GF-D8 (cell line): ENCODE data around the gene NFIA.

ENCODE experiments used
- DNase-seq: peaks from one replicate; lab custom pipeline; 2025; lab: John Stamatoyannopoulos, UW

The NFIA gene

DNA sequence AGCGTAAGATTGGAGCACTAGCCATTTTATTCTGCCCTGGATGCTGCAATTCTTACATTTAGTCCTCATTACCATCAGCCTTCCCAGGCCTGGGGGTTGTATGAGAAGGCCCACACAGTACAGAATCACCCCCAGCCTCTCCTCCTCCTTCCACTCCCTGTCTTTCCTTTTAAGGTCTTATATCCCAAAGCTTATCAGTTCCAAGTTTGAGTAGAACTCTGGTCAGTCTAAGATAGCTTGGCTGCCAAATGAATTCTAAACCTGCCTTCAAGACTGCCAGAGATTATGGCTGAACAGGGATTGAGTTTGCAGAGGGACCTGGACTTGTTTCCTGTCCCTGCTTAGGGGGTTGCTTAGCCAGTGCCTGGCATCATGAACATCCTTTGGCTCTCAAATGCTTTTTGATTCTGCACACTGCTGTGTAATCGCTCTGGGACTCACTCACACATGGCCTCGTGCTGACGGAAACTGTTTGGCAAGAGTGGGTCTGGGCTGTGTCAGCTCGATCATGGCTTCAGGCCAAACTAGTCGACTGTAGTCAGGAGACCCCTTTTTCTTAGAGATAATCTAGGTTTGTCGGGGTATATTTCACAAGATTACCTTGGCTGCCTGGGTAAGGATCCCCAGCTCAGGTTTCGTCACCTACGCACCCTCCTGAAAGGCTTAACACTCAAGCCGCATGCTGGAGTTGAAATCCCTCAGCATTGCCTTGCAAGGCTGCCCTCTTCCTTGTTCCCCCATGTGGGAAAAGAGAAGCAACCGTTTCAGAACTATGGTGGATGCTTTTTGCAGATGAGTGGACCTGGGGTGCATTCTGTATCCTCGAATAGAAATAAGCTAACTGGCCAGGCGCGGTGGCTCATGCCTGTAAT, 252.6 kb downstream of the NFIA start:
- DNase-seq = no peak

DNA sequence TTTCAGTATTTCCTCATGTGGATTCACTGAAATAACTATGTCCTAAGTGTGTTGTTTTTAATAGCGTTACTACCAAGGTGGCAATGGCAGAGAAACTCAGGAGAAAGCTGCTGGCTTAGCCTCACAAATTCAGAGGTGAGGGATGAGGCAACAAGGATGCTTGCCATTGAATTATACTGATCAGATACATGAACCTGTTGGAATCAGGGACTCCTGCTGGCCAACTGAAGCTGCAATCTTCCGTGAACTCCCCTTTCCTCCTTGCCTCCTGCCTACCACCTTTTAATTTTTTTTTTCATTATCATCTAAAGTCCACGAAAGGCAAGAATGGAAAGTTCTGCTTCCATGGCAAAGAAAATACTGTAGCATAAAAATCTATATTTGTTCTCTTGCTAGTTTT, 254.7 kb downstream of the NFIA start:
- no peak for DNase-seq

DNA sequence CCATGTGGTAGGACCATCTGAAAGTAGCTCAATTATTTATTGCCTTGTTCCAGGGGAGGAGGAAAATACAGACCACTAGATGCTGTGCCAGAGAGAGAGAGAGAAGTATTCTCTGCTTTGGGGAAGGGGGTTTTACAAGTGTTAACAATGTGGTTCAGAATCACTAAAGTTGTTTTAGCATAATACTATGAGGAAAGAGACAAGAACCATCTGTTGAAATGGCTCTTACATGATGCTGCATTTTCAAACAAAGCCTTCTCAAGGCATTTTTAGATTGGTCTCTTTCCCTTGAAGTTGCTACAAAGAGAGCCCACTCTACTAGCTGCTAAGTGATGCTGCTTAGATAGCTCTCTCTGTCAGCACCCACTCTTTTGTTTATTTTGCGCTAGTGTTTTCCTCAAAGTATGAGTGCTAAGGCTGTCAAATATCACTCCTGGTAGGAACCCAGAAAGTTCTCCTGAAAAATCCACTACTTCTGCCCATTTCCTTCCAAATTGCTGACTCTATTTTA, 255.1 kb downstream of the NFIA start:
- DNase-seq = no peak

DNA sequence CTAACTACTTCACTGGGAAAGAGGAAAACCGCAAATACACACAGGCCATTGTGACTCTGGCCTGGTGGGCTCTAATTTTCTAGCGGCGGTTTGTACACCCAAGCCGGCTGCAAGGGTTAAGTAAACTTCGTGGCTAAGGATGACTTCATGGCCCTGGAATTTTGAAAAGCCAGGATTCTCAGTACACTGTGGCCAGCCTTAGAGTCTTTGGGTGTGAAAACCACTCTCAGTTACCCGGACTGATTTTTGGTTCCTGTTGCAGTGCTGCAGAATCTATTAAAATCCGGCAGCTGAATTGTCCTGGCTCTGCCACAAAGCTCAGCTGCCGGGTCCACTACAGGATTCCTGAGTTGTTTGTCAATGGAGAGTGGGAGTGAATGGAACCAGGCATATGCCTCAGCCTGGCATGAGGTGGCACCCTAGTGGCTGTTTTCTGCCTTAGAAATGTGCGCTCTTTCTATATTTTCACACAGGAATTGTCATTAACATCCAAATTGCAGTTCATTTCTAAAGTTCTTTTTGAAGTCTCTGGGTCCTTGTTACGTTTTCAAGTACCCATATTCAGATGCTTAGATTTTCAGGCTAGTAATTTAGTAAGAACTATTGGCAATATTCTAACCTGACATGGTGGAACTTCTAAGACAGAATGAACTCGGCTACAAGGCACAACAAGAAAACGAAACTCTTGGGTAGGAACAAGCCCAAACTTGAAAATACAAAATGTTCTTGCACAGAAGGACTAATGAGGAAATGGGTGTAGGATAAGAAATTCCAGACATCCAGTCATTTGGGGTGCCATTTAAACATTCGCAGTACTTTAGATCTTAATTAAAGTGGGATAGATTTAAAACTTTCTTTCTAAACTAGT, 255.9 kb downstream of the NFIA start:
- no peak for DNase-seq

DNA sequence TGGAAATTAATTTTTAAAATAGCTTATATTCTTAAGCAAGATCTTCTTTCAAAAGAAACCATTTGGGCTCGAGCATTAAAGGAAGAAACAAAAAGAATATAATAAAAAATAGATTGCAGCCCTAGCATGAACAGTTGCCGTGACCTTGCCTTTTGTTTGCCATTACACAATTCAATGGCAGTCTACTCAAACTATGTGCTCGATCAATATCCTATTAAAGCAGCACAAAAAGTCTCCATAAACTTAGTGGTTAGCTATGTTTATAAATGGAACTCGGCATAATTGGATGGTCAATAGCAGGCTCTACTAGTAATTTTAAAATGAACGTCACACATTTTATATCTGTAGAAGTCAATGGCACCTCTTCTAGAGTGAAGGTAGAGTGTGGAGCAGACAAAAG, 256.5 kb downstream of the NFIA start:
- no peak for DNase-seq

DNA sequence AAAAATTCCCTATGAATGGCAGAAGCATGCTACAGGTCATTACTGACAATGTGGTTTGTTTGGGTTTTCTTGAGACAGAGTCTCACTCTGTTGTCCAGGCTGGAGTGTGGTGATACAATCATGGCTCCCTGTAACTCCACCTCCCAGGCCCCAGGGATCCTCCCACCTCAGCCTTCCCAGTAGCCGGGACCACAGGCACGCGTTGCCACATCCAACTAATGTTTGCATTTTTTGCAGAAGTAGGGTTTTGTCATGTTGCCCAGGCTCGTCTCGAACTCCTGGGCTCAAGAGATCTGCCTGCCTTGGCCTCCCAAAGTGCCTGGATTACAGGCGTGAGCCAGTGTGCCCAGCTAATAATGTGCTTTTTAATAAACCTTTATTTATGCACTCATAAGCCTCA, 259.1 kb downstream of the NFIA start:
- DNase-seq = no peak

DNA sequence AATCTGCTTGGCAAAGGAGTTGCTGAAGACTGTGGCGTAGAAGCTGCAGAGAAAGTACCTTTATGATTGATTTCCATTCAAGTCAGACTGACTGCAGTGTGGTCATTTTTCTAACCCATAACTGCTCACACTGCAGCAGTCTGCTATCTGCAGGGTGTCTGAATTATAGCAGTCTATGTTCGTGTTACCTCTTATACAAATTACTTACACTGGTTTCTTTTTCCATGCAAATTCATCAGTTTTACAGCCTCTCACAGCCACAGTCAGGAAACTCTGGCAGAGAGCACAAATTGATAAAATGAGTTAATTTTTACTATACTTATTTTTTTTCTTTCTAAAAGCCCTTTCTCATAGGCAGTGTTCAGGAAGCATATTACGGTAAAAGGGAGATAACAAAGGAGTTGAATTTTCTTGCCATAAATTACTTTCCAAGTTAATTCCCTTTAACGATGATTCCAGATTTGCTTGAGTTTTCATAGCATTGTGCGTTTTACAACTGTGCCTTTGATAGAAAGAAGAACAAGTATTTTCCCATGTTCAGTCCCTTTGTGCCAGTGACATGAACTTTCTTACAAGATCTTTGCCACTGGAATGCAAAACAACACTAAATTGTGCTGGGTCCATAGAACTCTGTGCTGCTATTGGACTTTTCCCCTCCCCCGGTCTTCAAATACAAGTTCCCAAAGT, 261.5 kb downstream of the NFIA start:
- DNase-seq = no peak

DNA sequence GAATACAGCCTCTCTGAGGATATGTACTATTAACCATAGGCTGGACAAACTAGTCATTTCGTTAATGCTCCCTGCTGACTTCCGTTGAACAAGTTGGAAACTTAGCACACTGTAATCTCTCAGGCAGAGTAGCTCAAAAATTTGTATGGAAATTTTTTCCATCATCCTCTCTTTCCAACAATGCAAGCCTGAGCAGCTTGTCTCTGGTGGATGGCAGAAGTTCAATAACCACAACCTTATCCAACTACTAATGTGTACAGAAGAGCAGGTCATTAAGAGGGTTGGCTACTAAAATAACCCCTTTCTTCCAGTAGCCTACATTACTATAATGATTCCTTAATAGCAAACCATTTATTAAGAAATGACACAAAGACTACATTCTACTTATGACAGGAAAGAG, 262.3 kb downstream of the NFIA start:
- DNase-seq = no peak

DNA sequence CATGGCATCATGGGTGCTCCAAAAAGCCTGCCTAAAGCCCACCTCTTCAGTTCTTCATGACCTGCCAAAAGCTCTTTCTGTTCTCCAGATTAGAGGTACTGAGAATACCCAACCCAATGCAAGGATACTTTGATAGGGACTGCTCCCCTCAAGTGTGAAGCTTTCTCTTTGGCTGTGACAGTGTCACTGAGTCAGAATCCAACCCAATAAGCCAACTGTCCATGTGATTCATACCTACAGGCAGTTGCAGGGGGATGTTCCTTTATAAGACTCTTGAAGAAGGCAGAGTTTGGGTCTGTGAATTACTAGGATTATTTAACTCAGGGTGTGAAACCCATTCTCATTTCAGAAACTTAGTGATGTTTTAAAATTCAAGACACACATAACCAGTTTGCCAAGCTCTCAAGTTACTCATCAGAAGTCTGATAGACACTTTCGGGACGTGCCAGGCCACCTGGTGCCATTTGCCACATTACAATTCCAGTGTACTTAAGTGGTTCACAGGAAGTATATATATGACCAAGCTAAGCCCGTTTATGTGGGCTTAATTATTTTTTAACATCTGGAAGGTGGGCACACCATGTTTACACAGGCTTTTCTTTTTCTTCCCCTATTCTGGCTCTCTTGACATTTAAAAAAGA, 265.8 kb downstream of the NFIA start:
- DNase-seq = no peak

DNA sequence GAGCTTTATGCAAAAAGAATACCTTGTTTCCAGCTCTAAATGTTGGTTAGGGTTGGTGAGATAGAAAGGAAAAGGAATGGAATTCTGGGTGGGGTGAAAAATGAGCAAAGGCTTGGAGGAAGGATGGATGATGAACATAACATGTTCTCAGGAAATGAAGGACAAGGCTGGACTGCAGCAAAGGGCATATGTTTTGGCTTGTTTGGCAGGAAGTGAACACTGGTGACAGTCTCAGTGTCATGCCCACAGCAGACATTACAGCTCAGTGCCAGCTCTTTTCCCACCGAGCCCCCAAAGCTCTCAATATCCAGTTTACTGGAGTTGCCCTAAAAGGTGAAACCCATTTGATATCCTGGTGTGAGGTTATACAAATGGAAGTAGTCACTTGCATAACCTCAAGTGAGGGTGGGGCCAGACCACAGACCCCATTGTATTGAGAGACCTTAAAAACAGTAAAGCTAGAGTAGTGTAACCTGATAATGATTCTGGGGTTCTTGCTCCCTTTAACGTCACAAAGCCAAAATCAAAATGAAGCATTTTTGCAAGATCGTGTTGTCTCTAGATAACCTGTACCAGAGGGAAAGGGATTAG, 270.6 kb downstream of the NFIA start:
- DNase-seq = no peak

DNA sequence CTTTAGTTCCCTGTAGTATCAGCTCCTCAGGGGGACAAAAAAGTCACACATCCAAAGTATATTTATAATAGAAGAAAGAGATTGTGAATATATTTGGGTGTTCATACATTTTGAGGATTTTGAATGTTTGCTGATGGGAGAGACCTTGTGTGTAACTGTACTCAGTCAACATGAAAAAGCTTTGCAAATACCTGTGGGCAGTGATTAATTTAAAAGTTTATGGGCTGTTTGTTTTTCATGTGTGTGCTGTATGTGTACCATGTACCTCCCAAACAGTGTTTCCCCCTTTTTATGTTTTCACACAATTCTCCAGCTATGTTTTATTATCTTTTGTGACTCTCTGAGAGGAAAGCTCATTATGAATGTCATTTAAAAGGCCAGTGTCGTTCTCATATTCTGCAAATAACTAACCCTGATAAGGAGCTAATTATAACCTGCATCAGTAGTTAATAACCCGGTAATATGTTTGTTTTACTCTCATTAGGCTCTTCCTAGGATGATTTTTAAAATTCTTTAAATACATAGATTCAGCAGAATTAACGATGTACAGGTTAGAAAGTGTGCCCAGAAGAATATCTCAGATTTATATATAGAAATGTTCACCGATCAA, 271.5 kb downstream of the NFIA start:
- DNase-seq = no peak

DNA sequence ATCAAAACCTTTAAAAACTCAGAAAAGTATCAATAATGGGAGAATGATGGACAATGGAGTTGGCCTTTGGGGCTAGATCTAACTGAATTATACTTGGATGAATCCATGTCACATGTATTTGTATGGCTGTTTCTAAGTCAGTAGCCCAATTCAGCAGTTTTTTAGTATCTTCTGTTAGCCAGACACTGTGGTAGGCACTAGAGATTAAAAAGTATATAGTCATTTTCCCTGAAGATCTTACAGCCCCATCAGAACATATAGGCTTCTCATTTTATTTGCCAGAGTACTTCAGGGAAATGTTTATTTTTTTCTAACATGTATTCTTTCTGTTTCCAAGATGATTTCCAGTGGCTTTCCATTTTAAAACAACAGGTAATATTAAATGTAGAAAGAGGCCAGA, 273.7 kb downstream of the NFIA start:
- no peak for DNase-seq

DNA sequence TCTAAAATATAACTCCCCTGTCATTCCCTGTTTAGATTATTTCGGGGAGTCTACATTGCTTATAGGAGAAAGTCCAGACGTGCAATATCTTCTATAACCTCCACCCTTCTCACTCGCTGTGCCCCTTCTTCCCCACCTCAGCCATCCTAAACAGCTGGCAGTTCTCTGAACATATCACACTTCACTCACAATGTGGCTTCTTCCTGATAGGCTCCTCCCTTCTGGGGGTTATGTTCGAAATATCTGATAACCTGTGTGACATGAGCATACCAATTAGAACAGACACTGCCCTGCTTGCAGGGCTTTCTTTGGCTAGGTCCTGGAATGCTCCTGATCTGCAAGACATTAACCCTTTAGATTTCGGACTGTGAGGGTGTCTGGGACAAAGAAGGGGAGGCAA, 274.6 kb downstream of the NFIA start:
- no peak for DNase-seq

DNA sequence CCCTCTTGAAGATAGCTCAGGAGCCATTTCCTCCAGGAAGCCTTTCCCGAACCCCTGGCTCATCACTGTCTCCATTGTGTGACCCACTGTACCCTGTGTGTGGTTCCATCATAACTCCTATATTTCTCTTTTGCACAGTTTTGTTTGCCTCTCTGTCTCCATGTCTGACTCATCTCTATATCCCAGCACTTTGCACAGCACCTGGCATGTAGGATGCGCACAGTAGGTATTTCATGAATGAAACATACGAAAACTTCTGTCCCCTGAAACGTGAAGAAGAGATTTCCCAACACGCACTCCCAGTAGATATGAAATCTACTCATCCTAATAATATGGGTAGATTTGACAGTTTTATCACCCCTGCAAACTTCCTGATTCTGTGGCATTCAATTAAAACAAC, 275.2 kb downstream of the NFIA start:
- DNase-seq = no peak

DNA sequence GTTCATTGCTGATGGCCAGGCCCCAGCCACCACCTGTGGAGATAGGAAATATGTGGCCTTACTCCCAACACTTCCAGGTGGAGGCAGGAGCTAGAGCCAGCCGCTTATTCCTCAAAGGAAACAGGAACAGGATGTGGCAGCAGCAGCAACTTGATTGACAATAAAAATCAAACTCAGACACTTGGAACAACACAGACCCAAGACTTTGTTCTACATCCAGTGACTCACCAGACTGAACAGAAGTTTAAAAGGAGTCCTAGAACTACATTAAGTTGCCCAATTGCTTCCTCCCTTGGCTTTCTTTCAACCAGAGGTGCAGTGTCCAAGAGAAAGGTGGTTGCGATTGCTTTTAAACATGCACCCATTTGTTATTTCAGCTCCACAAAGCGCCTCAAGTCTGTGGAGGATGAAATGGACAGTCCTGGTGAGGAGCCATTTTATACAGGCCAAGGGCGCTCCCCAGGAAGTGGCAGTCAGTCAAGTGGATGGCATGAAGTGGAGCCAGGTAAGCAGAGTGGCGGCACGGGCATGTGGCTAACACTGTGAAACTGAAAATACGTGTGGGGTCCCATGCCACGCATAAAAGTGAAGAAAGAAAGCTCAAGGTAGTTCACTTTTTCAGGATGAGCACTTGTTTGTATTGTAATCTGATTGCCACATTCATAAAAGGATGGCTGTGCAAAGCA, 276.6 kb downstream of the NFIA start:
- no peak for DNase-seq

DNA sequence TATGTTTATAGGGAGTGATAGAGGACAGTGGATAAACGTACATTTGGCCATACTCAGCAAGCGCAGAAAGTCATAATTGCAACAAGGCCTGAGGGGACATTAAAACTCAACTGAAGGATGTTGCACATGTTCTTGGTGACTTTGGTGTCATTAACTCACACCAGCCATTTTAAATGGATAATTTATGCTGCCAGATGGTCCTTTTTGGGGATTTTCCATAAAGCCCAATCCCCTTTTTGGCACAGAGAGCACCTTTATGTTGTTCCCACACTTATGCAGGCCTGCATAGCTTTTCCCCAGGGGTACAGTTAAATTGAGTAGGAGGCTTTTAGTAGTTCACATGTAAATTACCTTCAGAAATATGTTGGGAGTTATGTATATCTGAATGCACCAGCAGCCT, 279.6 kb downstream of the NFIA start:
- no peak for DNase-seq

DNA sequence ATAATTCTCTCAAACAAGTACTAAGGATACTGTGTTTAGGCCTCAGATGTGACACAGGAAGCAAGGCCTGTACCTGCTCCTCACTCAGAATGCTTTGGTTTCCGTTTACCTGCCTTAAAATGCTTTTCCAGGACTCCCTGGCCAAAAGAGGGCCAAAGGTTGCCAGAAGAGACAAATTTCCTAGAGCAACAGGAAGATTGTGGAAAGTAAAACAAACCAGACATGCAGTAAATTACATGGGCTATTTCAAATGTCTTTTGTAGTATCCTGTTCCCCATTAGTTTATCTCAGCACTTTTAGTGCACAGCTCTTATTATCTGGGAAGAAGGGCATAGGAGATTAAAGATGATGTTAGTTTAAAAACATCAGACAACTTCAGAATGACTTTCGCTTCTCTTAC, 280.0 kb downstream of the NFIA start:
- DNase-seq = no peak

DNA sequence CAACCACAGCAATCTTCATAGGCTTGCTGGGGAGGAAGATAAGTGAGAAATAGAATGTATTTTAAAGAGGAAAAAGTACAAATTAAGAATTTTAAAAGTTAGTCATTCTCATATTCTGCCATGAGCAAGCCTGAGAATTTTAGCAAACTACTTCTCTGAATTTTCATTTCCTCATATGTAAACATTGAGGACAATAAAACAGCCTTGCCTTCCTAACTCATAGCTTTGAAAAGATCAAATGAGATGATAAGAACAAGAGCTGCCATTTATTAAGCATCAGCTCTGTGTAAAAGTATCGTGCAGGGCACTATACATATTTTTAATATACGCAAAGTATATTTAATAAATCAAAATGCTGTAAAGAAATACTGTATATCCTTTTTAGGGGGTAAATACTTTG, 286.0 kb downstream of the NFIA start:
- DNase-seq = no peak

DNA sequence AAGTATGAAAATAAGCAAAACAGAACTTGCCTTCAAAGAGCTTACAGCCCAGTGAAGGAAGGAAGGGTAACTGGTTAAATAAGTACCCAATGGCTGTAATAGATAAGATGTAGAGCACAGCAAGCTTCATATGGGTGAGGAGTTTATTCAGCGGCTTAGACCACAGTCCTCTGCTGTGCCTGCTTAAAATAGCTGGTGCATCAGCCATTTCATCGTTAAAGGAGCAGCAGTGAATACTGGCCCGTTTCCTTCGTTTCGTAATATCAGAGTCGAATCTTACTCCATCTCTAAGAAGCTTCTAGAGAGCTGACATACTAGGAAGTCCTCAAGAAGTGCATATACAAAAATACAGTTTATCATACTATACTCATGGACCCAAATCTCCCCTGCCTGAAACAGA, 286.5 kb downstream of the NFIA start:
- no peak for DNase-seq

DNA sequence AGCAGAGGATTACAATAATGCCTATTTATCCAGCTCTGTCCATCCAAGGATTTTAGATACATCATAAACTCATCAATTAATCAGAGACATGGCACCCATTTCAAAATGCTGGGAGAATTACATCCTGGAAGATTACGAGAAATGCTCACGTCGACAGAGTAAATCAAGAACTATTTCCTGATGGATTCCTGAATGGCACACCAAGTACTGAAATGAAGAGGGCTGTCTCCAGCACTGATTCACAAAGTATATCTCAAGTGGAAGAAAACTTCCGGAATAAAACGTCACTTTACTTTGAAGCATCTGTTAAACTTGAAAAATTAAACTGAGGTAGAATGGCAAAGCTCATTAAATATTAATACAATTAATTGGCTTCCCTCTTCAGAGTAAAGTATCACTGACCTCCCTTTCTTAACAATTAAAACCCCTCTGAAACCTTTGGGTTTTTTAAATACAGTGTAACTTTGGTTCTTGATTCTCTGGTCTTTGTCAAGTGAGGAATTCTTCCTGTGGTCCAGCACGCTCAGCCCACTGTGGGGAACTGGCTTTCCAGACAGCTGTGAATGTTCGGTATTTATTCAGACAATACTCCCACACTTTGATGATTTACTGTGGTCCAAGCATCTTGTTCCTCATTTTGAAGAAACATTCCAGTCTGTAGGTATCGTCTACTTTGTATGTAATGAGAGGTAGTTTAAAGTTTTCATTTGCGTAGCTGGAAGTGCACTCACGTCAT, 288.0 kb downstream of the NFIA start:
- DNase-seq = no peak
